Activated T-cell treated with anti-CD3 and anti-CD28 coated beads for 1 hour (primary cell): Measurements from ENCODE around the gene PRICKLE1.

Experiments
- DNase-seq: peaks from one replicate; pipeline ENCODE4 v3.0.0-alpha.2; 2020; ENCODE audit warnings: low read depth

The PRICKLE1 gene

GRCh38 chr12:42588524-42589464 lies 752 bp downstream of the PRICKLE1 start:
- no peak for DNase-seq

GRCh38 chr12:42587601-42588523 lies 1.7 kb downstream of the PRICKLE1 start:
- no peak for DNase-seq

- DNase-seq: no peak
These were observed 3.3 kb downstream of the PRICKLE1 start for GRCh38 chr12:42586268-42586667.

- no peak for DNase-seq
These were observed 3.7 kb downstream of the PRICKLE1 start for GRCh38 chr12:42585841-42586216.

GRCh38 chr12:42585154-42585840 lies 4.2 kb downstream of the PRICKLE1 start:
- DNase-seq: no peak

- no peak for DNase-seq
These were observed 4.9 kb downstream of the PRICKLE1 start for GRCh38 chr12:42584651-42585111.

- no peak for DNase-seq
These were observed 6.5 kb downstream of the PRICKLE1 start for GRCh38 chr12:42583016-42583415.

GRCh38 chr12:42582498-42582897 lies 7.0 kb downstream of the PRICKLE1 start:
- no peak for DNase-seq

- no peak for DNase-seq
These were observed 7.5 kb downstream of the PRICKLE1 start for GRCh38 chr12:42582050-42582449.

GRCh38 chr12:42576374-42576773 lies 13.2 kb downstream of the PRICKLE1 start:
- no peak for DNase-seq

GRCh38 chr12:42575717-42576116 lies 13.8 kb downstream of the PRICKLE1 start:
- DNase-seq: no peak

- no peak for DNase-seq
These were observed 14.7 kb downstream of the PRICKLE1 start for GRCh38 chr12:42574851-42575266.

GRCh38 chr12:42571327-42572009 lies 18.1 kb downstream of the PRICKLE1 start:
- DNase-seq: no peak

GRCh38 chr12:42570076-42570475 lies 19.5 kb downstream of the PRICKLE1 start:
- no peak for DNase-seq

GRCh38 chr12:42568952-42569915 lies 20.3 kb downstream of the PRICKLE1 start:
- DNase-seq: no peak

GRCh38 chr12:42565633-42566032 lies 23.9 kb downstream of the PRICKLE1 start:
- no peak for DNase-seq

- no peak for DNase-seq
These were observed 24.6 kb downstream of the PRICKLE1 start for GRCh38 chr12:42564996-42565395.

- DNase-seq: no peak
These were observed 25.0 kb downstream of the PRICKLE1 start for GRCh38 chr12:42564556-42564955.

- DNase-seq: no peak
These were observed 28.6 kb downstream of the PRICKLE1 start for GRCh38 chr12:42560977-42561376.

- no peak for DNase-seq
These were observed 31.9 kb downstream of the PRICKLE1 start for GRCh38 chr12:42557586-42558172.
